CD8-positive, alpha-beta memory T cell (primary cell): ENCODE data around the gene NKD2. TPM values are rescaled to one million over a fixed set of nuclear protein-coding genes. Genes with fewer than 3 reads are reported as not detected.

Experiments used
- polyA plus RNA-seq: library from polyadenylated mRNA; unstranded; fragments of 300-500 nt; fragmentation: Illumina TruSeq; gene quantifications from one replicate; pipeline ENCODE4 v1.2.3, GENCODE V29; 2021
- total RNA-seq, 2 experiments: library from RNA; stranded (reverse); gene quantifications; one replicate each; pipeline ENCODE4 v1.2.3, GENCODE V29; 2021

Gene NKD2
- total and polyA plus RNA-seq, 3 experiments from 2014 or later = 0.20 to 0.48 TPM; not detected in 1

Other genes with a start within 250 kb of the NKD2 start
- gene ZDHHC11B, start 224.1 kb upstream of the NKD2 start, total RNA-seq = under 1 TPM; 0.40 to 0.55 TPM
- not detected for gene ZDHHC11B, start 224.1 kb upstream of the NKD2 start, polyA plus RNA-seq
- gene ZDHHC11, start 157.8 kb upstream of the NKD2 start, total RNA-seq = 1 to 10 TPM; 4.5 to 7.2 TPM
- not detected for gene ZDHHC11, start 157.8 kb upstream of the NKD2 start, polyA plus RNA-seq
- 10 to 100 TPM; 52.6 to 53.8 TPM for gene BRD9, start 116.0 kb upstream of the NKD2 start, total RNA-seq
- 18.9 TPM for gene BRD9, start 116.0 kb upstream of the NKD2 start, polyA plus RNA-seq
- gene TRIP13, start 115.9 kb upstream of the NKD2 start, total RNA-seq = 10 to 100 TPM; 37.5 to 40.7 TPM
- 0.12 TPM for gene TRIP13, start 115.9 kb upstream of the NKD2 start, polyA plus RNA-seq
- gene SLC12A7, start 103.3 kb downstream of the NKD2 start, total RNA-seq = 1 to 10 TPM; 4.9 to 6.6 TPM
- gene SLC12A7, start 103.3 kb downstream of the NKD2 start, polyA plus RNA-seq = 20.0 TPM
- gene SLC6A19, start 192.8 kb downstream of the NKD2 start, total RNA-seq = not detected
- not detected for gene SLC6A19, start 192.8 kb downstream of the NKD2 start, polyA plus RNA-seq
- not detected for gene SLC6A18, start 216.6 kb downstream of the NKD2 start, total RNA-seq
- not detected for gene SLC6A18, start 216.6 kb downstream of the NKD2 start, polyA plus RNA-seq